ENCODE results near the gene ANKRD35.
A peak's percentile ranks its signal among the peaks of the same experiment; 100 is the strongest.

The ANKRD35 gene

GRCh38 chr1:145892486-145893087 lies 6.9 kb upstream of the ANKRD35 start:
- DNase-seq: no peak

- DNase-seq: peak; percentile 97
Measured at GRCh38 chr1:145891587-145892485, 6.2 kb upstream of the ANKRD35 start.

- peak; percentile 86 for DNase-seq
Measured at GRCh38 chr1:145891143-145891542, 5.5 kb upstream of the ANKRD35 start.

- DNase-seq: peak; percentile 91
Measured at GRCh38 chr1:145889722-145890121, 4.1 kb upstream of the ANKRD35 start.

GRCh38 chr1:145887631-145888030 lies 2.0 kb upstream of the ANKRD35 start:
- no peak for DNase-seq

- DNase-seq: no peak
Measured at GRCh38 chr1:145886816-145887215, 1.1 kb upstream of the ANKRD35 start.

GRCh38 chr1:145886390-145886789 lies 724 bp upstream of the ANKRD35 start:
- DNase-seq: no peak

- no peak for DNase-seq
Measured at GRCh38 chr1:145884675-145885074, 991 bp downstream of the ANKRD35 start.

GRCh38 chr1:145879775-145880174 lies 5.9 kb downstream of the ANKRD35 start:
- DNase-seq: peak; percentile 87

GRCh38 chr1:145878724-145879123 lies 6.9 kb downstream of the ANKRD35 start:
- no peak for DNase-seq

- no peak for DNase-seq
Measured at GRCh38 chr1:145877923-145878486, 7.7 kb downstream of the ANKRD35 start.

GRCh38 chr1:145874646-145875045 lies 11.0 kb downstream of the ANKRD35 start:
- no peak for DNase-seq

- DNase-seq: no peak
Measured at GRCh38 chr1:145871994-145872924, 13.4 kb downstream of the ANKRD35 start.

GRCh38 chr1:145868232-145868631 lies 17.4 kb downstream of the ANKRD35 start:
- no peak for DNase-seq

- DNase-seq: no peak
Measured at GRCh38 chr1:145863282-145864018, 22.2 kb downstream of the ANKRD35 start.

- DNase-seq: peak; percentile 71
Measured at GRCh38 chr1:145859491-145860023, 26.1 kb downstream of the ANKRD35 start.

GRCh38 chr1:145858901-145859490 lies 26.7 kb downstream of the ANKRD35 start, which contains the start of gene PIAS3:
TSS of gene PIAS3 (minus strand) at chr1:145859081. CDS start at chr1:145858990, 91 bp downstream.
- DNase-seq: peak; percentile 86

- DNase-seq: no peak
Measured at GRCh38 chr1:145858238-145858900, 27.3 kb downstream of the ANKRD35 start.

GRCh38 chr1:145857170-145857569 lies 28.5 kb downstream of the ANKRD35 start:
- DNase-seq: no peak

GRCh38 chr1:145855426-145855948 lies 30.2 kb downstream of the ANKRD35 start:
- DNase-seq: no peak
